T-helper 2 cell (primary cell): ENCODE results near the gene PIBF1.

ENCODE experiments used
- DNase-seq, 5 experiments: peaks; one replicate each; pipeline versions ENCODE4 v3.0.0 to v3.0.0-alpha.2; 2012 to 2022

The PIBF1 gene

GRCh38 chr13:73061473-73061872, 279.5 kb downstream of the PIBF1 start:
- DNase-seq = no peak

- DNase-seq = no peak
Observed at GRCh38 chr13:73061876-73062275, 279.9 kb downstream of the PIBF1 start.

DNA sequence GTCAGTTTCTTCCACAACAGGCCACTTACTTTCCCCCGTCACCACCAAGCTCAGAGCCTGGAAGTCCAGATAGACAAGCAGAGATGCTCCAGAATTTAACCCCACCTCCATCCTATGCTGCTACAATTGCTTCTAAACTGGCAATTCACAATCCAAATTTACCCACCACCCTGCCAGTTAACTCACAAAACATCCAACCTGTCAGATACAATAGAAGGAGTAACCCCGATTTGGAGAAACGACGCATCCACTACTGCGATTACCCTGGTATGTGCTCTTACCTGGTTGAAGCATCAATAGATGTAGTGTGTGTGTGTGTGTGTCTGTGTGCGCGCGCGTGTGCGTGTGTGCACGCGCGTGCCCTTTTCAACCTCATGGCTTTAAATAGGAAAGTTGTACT, 280.5 kb downstream of the PIBF1 start:
- no peak for DNase-seq

GRCh38 chr13:73063166-73063565, 281.2 kb downstream of the PIBF1 start:
- no peak for DNase-seq

GRCh38 chr13:73065036-73065435, 283.1 kb downstream of the PIBF1 start:
- no peak for DNase-seq

DNA sequence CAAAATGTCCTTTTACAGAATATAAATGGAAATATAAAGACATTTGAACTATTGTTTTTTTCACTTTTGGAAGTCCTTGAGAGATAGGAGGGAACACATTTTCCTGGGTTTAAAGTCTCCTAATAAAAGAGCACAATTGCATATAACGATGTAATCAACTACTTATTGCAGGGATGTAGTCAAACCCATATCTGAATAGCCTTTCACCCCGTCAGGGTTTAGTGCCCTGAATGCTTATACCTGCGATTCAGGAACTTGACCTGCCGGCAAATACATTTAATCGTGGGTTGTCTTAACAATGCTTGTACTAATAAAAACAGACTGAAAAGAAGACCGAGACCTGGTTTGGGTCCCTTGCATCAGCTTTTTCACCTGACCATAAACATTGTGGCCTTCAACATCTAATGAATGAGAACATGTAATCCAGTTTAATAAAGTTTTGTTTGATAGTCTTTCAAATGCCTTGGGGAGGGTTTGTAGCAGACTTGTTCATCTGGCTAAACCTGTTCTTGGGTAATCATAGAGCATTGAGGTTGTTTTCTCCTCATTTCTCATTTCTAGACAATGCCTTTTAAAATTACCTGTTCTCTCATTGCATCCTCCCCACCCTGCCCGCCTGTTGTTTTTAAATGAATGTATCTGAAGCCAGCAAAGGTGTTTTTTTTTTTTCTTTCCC, 283.9 kb downstream of the PIBF1 start:
- no peak for DNase-seq
